Stimulated activated CD4-positive, alpha-beta T cell treated with anti-CD3 and anti-CD28 coated beads, Interleukin-2, amount 100 ng/mL, for 48 hours (primary cell): Measurements from ENCODE around the gene SRPRB.

Source experiments
- DNase-seq, 2 donors: peaks; one replicate each; pipeline ENCODE4 v3.0.0-alpha.2; 2020

The SRPRB gene, protein sequence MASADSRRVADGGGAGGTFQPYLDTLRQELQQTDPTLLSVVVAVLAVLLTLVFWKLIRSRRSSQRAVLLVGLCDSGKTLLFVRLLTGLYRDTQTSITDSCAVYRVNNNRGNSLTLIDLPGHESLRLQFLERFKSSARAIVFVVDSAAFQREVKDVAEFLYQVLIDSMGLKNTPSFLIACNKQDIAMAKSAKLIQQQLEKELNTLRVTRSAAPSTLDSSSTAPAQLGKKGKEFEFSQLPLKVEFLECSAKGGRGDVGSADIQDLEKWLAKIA

GRCh38 chr3:133805702-133806475 is at the start of gene SRPRB:
Gene SRPRB, plus strand, starts transcription at chr3:133805815. Its CDS starts 34 bp downstream, at chr3:133805849.
- peak; percentile 90 to 92 for DNase-seq

GRCh38 chr3:133756716-133757694 is 48.6 kb upstream of the SRPRB start:
- no peak for DNase-seq

DNA sequence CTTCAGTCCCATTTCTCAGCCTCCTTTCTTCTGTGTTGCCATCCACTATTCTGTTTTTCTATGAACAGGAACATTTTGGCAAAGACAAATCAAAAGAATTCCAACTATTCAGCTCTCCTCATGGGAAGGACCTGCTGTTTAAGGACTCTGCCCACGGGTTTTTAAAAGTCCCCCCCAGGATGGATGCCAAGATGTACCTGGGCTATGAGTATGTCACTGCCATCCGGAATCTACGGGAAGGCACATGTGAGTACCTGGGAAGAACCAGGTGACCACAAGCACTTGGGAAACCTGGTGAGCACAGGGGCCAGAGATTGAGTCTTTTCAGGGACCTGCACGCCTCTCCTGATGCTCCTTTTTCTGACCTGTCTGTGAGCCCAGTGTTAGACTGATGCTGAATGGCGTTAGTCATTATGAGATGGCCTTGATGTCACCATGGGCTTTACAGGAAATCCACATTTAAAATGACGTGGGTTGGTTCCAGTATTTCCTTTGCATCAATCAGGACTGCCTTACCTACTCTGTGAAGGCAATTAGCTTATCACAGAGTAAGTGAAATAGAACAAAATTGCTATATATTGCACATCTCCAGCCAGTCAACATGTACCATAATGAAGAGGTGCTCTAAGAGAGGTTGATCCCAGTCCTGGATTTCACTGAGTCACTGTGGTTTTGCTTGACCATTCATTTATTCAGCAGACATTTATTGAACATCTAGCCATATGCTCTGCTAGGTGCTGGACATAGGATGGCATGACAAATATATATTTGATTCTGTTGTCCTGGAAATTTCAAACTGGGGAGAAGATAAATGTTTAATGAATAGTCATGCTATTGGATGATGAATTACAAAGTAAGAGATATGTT is 47.7 kb upstream of the SRPRB start:
- no peak for DNase-seq

DNA sequence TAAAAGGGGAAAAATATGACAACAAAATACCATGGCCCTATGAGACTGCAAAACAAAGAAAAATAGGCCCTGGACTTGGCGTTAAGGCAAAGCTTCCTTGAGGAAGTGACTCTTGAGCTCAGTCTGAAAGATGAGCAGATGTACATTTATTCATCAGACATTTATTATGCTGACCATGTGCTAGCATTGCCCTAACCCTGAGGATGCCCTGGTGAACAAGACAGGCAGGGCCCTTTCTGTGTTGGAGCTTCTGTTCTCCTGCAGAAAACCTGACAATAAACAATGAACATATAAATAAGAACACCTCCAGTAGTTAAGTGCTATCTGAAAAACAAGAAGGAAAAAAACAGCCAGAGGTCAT is 47.1 kb upstream of the SRPRB start:
- no peak for DNase-seq

DNA sequence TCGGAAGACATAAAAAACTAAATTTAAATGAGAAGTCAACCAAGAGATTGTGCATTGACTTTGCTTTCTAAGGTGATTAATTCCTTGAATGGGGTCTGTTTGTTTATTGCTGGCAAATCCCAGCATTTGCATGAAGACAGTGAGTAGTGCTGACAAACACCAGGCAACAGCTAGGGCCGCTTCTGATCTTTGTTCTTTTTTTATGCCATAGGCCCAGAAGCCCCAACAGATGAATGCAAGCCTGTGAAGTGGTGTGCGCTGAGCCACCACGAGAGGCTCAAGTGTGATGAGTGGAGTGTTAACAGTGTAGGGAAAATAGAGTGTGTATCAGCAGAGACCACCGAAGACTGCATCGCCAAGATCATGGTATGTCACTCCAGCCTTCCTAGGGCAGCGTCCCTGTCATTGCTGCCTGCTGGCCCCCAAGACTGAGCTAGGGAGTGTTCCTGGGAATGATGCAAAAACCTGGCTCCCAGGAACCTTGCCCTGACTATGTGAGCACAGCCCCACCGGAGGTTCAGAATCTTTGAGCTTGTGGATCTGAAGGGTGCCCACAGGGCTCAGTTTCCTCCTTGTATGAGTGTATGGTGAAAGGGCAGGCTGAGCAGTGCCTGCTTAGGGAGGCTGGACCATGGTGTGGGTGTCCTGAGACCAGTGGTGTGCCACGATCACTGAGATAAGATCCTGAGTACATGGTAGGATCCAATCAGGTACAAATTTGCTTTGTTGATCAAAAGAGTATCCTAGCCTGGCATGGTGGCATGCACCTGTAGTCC is 46.5 kb upstream of the SRPRB start:
- DNase-seq: no peak

DNA sequence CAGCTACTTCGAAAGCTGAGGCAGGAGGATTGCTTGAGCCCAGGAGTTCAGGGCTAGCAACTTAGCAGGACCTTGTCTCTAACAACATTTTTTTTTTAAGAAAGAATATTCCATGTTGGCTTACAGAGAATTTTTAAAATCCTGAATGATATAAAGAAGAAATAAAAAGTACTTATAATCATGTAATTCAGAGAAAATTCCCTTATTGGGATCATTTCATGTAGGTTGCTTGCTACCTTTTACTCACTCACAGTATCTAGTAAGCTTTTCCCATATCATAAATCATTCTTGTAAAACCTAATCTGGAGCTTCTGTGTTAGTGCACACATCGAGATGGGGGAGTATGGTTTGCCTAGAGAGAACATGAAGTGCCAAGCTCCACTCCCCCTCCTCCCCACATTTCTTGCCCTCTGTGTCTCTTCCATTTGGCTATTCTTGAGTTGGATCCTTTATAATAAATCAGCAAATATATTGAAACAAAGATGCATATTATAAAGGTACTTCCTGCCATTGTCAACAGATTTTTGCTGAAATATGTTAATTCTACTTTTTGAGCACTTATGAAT is 45.8 kb upstream of the SRPRB start:
- DNase-seq: no peak

DNA sequence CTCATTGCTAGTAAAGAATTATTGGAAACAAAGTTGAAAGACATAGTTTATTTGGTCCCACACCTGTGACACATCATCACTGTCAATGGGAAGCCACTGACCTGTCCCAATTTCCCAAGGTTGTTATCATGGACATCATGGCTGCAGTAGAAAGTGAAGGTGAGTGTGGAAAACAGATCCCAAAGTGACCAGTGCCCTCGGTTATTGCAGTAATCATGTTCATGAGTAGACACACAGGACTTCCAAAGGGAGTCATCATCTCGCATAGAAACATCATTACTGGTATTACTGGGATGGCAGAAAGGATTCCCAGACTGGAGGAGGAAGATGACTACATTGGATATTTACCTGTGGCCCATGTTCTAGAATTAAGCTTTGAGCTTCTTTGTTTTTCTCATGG is 44.7 kb upstream of the SRPRB start:
- DNase-seq: no peak

DNA sequence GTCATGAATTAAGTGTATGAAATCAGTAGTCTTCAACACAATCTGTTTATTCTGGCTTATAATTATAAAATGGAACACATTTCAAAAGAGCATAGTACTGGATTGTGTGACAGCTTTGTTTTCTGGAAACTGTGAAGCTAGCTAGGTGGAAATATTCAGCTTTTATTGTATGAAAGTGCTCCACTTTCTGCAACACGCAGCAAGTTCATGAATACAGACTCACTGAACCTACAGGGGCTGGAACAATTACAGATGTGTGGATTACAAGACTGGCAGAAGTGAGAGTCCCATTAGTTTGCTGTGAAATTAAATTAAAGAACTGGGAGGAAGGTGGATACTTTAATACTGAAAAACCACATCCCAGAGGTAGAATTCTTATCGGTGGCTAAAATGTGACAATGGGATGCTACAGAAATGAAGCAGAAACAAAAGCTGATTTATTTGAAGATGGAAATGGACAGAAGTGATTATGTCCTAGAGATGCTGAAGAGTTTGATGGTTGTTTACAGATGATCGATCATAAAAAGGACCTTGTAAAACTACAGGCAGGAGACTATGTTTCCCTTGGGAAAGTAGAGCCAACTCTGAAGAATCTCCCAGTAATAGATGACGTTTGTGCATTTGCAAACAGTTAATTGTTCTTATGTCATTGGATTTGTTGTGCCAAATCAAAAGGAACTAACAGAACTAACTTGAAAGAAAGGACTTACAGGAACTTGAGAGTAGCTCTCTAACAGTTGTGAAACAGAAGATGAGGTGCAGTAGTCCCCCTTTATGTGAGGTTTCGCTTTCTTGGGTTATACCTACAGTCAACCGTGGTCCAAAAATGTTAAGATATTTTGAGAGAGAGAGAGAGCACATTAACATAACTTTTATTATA is 43.8 kb upstream of the SRPRB start:
- DNase-seq: no peak

GRCh38 chr3:133762539-133762938 is 43.1 kb upstream of the SRPRB start:
- DNase-seq: no peak

- DNase-seq: no peak
These were observed 41.6 kb upstream of the SRPRB start for GRCh38 chr3:133763797-133764683.

- DNase-seq: no peak
These were observed 40.4 kb upstream of the SRPRB start for GRCh38 chr3:133765256-133765655.

GRCh38 chr3:133767607-133768006 is 38.0 kb upstream of the SRPRB start:
- no peak for DNase-seq

- no peak for DNase-seq
These were observed 36.1 kb upstream of the SRPRB start for GRCh38 chr3:133769536-133769935.

GRCh38 chr3:133773732-133774131 is 31.9 kb upstream of the SRPRB start:
- DNase-seq: no peak

GRCh38 chr3:133775309-133775708 is 30.3 kb upstream of the SRPRB start:
- no peak for DNase-seq

GRCh38 chr3:133775835-133776234 is 29.8 kb upstream of the SRPRB start:
- no peak for DNase-seq

- DNase-seq: no peak
These were observed 28.7 kb upstream of the SRPRB start for GRCh38 chr3:133776794-133777438.

- no peak for DNase-seq
These were observed 27.6 kb upstream of the SRPRB start for GRCh38 chr3:133777807-133778568.
